Glutamatergic neuron (in vitro differentiated cells): Measurements from ENCODE around the gene DNAAF8. TPM values are rescaled to one million over a fixed set of nuclear protein-coding genes. Genes with fewer than 3 reads are reported as not detected.
A peak's percentile ranks its signal among the peaks of the same experiment; 100 is the strongest.

Experiments
- DNase-seq: peaks from one replicate; pipeline ENCODE4 v3.0.0; 2022
- H3K27ac Mint-ChIP-seq: one replicate; pipeline ENCODE4 v1.8.0; 2020; ENCODE audit warnings: mild to moderate bottlenecking, mixed read lengths, inconsistent platforms; ENCODE audit not compliant: unreplicated experiment
- H3K27me3 Mint-ChIP-seq: one replicate; pipeline ENCODE4 v1.8.0; 2020; ENCODE audit warnings: mild to moderate bottlenecking, moderate library complexity, mixed read lengths, inconsistent platforms; ENCODE audit not compliant: unreplicated experiment
- H3K36me3 Mint-ChIP-seq: one replicate; pipeline ENCODE4 v1.8.0; 2020; ENCODE audit warnings: mild to moderate bottlenecking, mixed read lengths, inconsistent platforms; ENCODE audit not compliant: unreplicated experiment
- H3K4me1 Mint-ChIP-seq: one replicate; pipeline ENCODE4 v1.8.0; 2020; ENCODE audit warnings: mild to moderate bottlenecking, low read depth, mixed read lengths, inconsistent platforms; ENCODE audit not compliant: unreplicated experiment
- H3K4me3 Mint-ChIP-seq: one replicate; pipeline ENCODE4 v1.8.0; 2020; ENCODE audit warnings: mild to moderate bottlenecking, mixed read lengths, inconsistent platforms; ENCODE audit not compliant: unreplicated experiment
- H3K9me3 Mint-ChIP-seq: one replicate; pipeline ENCODE4 v1.8.0; 2020; ENCODE audit warnings: mild to moderate bottlenecking, moderate library complexity, mixed read lengths, inconsistent platforms; ENCODE audit not compliant: unreplicated experiment
- total RNA-seq: library from RNA; stranded (reverse); fragmentation: NEBNext Ultra II Directional; extraction: Animal tissue kit (Norgen Biotek cat#: 25700); gene quantifications from one replicate; pipeline ENCODE4 v1.2.1, GENCODE V29; 2021; ENCODE audit not compliant: unreplicated experiment
- TF ChIP-seq, protein P1 (sequence below): fragments of 200-600 bp; sonication (generic); IDR thresholded peaks from one replicate; pipeline ENCODE4 v1.5.0; 2021; ENCODE audit not compliant: partially characterized antibody, unreplicated experiment

Gene DNAAF8
- total RNA-seq, 1 donor from 2014 or later, result 0.59 TPM

- Mint-ChIP-seq H3K36me3 (no peaks in the 10 kb centered on the region), H3K9me3 (peaks cover 7% of the 10 kb centered on the region), H3K27ac (no peak overlapping the region), H3K4me1 (peaks cover 4% of the 10 kb centered on the region), H3K27me3 (peaks cover 13% of the 10 kb centered on the region), H3K4me3 (no peak overlapping the region)
- no peak for DNase-seq
- TF ChIP-seq, protein P1, sequence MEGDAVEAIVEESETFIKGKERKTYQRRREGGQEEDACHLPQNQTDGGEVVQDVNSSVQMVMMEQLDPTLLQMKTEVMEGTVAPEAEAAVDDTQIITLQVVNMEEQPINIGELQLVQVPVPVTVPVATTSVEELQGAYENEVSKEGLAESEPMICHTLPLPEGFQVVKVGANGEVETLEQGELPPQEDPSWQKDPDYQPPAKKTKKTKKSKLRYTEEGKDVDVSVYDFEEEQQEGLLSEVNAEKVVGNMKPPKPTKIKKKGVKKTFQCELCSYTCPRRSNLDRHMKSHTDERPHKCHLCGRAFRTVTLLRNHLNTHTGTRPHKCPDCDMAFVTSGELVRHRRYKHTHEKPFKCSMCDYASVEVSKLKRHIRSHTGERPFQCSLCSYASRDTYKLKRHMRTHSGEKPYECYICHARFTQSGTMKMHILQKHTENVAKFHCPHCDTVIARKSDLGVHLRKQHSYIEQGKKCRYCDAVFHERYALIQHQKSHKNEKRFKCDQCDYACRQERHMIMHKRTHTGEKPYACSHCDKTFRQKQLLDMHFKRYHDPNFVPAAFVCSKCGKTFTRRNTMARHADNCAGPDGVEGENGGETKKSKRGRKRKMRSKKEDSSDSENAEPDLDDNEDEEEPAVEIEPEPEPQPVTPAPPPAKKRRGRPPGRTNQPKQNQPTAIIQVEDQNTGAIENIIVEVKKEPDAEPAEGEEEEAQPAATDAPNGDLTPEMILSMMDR, result no peak
These were observed 44.3 kb upstream of the DNAAF8 start for GRCh38 chr16:4689864-4690704.

- Mint-ChIP-seq H3K4me3 (peak overlapping the region; percentile 70), H3K9me3 (peaks cover 10% of the 10 kb centered on the region), H3K27me3 (peaks cover 16% of the 10 kb centered on the region), H3K4me1 (peaks cover 4% of the 10 kb centered on the region), H3K27ac (peak overlapping the region; percentile 28), H3K36me3 (no peaks in the 10 kb centered on the region)
- no peak for DNase-seq
- TF ChIP-seq, protein P1, result no peak
These were observed 43.2 kb upstream of the DNAAF8 start for GRCh38 chr16:4690946-4691665.

- no peak for DNase-seq
- Mint-ChIP-seq H3K27ac (peak overlapping the region; percentile 28), H3K4me1 (peaks cover 4% of the 10 kb centered on the region), H3K36me3 (no peaks in the 10 kb centered on the region), H3K9me3 (peaks cover 10% of the 10 kb centered on the region), H3K27me3 (peaks cover 16% of the 10 kb centered on the region), H3K4me3 (peak overlapping the region; percentile 70)
- TF ChIP-seq, protein P1, result no peak
These were observed 42.5 kb upstream of the DNAAF8 start for GRCh38 chr16:4691666-4692412.

DNA sequence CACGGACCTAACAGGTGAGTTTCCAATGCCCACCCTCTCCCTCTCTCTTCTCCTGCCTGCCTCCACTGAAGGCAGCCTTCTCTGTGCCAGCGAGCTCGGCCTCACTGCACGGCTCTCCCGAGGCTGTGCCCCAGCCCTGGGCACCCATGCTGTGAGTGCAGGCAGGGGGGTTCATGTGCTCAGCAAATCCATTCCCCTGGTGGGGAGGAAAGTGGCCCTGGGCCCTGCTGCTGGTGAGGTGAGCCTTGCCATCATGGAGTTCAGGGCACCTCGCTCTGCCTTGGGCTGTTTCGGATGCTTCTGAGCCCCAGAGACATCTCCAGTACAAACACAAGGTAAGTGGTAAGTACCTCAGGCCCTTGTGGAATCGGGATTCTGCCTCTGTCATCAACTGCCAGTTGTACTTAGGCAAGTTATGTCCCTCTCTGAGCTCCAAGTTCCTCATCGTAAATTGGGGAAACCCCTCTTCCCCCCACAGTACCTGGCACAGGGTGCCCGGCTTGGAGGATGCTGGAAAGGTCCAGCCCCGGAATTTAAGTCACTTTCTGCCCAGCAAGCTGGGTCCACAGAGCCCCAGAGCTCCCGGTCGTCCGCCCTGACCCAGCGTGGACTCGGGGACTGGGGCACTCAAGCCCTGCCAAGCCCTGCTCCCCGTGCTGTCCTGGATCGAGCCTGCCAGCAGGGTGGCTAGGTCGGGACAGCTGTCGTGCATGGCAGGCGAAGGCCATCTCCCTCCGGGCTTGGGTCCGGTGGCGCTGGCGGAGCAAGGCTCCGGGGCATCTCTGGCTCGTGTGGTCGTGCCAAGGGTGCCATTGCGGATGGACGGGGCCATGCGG, 41.7 kb upstream of the DNAAF8 start:
- DNase-seq, result no peak
- Mint-ChIP-seq H3K36me3 (no peaks in the 10 kb centered on the region), H3K4me1 (peaks cover 4% of the 10 kb centered on the region), H3K4me3 (peak overlapping the region; percentile 70), H3K9me3 (peaks cover 9% of the 10 kb centered on the region), H3K27ac (peak overlapping the region; percentile 64), H3K27me3 (peaks cover 16% of the 10 kb centered on the region)
- TF ChIP-seq, protein P1, result no peak
